Stomach (tissue), 4 donors: ENCODE measurements around the gene HCLS1.
"Not testable (repeated sequence)": the region's sequence is repeated elsewhere in the genome, so short reads cannot be mapped to it uniquely, and the experiment has no call there.

Source experiments
- EP300 ChIP-seq: sonication (generic); formaldehyde crosslinking; IDR thresholded peaks from one replicate; pipeline ENCODE4 v1.6.1; 2017; ENCODE audit warnings: antibody characterized with exemption
- POLR2A ChIP-seq, 4 donors: fragments of 450-650 bp; IDR thresholded peaks; one replicate each; pipeline ENCODE4 v1.6.1; 2016; ENCODE audit warnings: antibody characterized with exemption in 4 of 4, control low read depth in 2 of 4, mild to moderate bottlenecking in 1 of 4, moderate library complexity in 1 of 4
- TF ChIP-seq, protein P1 (sequence below), 7 experiments: fragments of 450-650 bp in 4 of 7; fragments of 200-600 bp in 3 of 7; sonication (generic) in 3 of 7; IDR thresholded peaks; one replicate each; pipeline ENCODE4 v1.5.1; 2016 to 2019; ENCODE audit warnings: antibody characterized with exemption in 7 of 7, control low read depth in 2 of 7, mild to moderate bottlenecking in 1 of 7

DNA sequence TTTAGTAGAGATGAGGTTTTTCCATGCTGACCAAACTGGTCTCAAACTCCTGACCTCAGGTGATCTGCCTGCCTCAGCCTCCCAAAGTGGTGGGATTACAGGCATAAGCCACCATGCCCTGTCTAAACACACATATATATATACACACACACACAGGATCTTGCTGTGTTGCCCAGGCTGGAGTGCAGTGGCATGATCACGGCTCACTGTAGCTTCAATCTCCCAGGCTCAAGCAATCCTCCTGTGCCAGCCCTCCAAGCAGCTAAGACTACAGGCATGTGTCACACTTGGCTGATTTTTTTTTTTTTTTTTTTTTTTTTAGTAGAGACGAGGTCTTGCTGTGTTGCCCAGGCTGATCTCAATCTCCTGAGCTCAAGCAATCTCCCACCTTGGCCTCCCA is 60.8 kb downstream of the HCLS1 start:
- not testable (repeated sequence) for TF ChIP-seq POLR2A (IDR thresholded peaks at IDR 0.05); EP300
- TF ChIP-seq, protein P1, sequence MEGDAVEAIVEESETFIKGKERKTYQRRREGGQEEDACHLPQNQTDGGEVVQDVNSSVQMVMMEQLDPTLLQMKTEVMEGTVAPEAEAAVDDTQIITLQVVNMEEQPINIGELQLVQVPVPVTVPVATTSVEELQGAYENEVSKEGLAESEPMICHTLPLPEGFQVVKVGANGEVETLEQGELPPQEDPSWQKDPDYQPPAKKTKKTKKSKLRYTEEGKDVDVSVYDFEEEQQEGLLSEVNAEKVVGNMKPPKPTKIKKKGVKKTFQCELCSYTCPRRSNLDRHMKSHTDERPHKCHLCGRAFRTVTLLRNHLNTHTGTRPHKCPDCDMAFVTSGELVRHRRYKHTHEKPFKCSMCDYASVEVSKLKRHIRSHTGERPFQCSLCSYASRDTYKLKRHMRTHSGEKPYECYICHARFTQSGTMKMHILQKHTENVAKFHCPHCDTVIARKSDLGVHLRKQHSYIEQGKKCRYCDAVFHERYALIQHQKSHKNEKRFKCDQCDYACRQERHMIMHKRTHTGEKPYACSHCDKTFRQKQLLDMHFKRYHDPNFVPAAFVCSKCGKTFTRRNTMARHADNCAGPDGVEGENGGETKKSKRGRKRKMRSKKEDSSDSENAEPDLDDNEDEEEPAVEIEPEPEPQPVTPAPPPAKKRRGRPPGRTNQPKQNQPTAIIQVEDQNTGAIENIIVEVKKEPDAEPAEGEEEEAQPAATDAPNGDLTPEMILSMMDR (IDR thresholded peaks at IDR 0.05), result not testable (repeated sequence)
